GM12801 (cell line): ENCODE data around the gene ZNF496.

Experiments used
- TF ChIP-seq, protein P1 (sequence below): IDR thresholded peaks from one replicate; pipeline ENCODE4 v1.5.1; 2011; ENCODE audit warnings: control low read depth; ENCODE audit not compliant: insufficient read length; ENCODE audit errors: extremely low read depth

The ZNF496 gene

DNA sequence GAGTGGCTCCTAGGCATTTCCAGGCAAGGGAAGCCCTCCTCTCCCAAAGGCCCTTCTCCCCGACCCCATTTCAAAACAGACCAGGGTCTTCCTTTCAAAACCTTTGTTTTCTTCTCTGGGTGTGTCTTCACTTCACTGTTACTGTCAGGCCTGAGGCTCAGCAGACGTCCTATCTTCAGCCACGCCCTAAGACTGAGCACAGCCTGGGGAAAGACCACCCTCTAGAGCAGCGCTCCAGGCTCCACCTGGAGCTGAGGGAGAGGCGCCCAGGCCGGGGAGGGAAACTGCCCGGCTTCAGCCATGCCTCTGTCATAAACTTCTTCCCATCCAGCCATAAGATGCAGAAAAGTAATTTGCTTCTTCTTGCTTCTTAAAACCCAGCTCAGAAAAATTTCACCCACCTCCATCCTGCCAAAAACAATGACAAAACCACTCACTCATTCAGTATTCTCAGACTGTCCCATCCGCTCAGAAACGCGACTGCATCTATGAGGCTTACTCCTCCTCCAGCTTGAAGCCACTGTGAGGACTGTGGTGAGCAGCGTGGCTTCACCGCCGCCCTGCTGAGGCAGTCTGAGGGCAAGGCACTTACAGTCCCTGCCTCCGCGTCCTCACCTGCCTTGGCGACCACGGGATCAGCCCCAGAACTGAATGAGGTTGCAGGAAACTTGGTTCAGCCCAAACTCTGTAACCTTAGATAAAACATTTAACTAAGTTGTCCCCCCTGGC, 39.7 kb downstream of the ZNF496 start:
- TF ChIP-seq, protein P1, sequence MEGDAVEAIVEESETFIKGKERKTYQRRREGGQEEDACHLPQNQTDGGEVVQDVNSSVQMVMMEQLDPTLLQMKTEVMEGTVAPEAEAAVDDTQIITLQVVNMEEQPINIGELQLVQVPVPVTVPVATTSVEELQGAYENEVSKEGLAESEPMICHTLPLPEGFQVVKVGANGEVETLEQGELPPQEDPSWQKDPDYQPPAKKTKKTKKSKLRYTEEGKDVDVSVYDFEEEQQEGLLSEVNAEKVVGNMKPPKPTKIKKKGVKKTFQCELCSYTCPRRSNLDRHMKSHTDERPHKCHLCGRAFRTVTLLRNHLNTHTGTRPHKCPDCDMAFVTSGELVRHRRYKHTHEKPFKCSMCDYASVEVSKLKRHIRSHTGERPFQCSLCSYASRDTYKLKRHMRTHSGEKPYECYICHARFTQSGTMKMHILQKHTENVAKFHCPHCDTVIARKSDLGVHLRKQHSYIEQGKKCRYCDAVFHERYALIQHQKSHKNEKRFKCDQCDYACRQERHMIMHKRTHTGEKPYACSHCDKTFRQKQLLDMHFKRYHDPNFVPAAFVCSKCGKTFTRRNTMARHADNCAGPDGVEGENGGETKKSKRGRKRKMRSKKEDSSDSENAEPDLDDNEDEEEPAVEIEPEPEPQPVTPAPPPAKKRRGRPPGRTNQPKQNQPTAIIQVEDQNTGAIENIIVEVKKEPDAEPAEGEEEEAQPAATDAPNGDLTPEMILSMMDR = no peak

DNA sequence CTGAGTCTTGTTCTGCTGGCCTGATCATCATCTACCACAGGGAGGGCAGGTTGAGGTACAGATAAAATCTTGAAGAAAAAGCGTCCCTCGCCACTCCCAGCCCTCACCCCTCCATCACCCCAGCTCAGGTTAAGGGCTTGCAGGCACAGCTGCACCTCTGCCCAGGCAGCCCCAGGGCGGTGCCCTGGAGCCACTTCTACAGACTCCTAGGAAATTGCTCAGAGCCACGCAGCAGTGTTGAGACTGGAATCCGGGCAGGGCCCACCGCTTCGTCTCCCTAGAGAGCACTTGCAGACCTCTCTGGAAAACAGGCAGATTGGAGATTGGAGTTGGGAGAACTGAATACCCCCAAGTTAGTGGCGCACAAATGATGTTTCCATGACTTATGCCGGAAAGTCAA, 40.5 kb downstream of the ZNF496 start:
- TF ChIP-seq, protein P1 = no peak

DNA sequence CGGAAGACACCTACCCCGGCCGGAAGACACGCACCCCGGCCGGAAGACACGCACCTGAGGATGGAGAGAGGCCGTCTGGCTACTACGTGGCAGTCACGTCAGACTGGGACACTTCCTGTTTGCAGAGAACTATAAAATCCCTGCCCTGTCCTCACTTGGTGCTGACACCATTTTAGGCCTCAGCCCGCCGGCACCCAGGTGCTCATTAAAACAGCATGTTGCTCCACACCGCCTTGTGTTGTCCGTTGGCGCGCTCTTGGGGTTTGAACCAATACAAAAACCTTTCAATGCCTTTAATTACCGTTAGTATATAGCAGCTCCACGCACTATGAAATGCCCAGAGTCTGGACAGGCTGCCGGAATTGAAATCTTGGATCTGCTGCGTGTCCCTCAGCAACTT, 41.1 kb downstream of the ZNF496 start:
- TF ChIP-seq, protein P1 = no peak

DNA sequence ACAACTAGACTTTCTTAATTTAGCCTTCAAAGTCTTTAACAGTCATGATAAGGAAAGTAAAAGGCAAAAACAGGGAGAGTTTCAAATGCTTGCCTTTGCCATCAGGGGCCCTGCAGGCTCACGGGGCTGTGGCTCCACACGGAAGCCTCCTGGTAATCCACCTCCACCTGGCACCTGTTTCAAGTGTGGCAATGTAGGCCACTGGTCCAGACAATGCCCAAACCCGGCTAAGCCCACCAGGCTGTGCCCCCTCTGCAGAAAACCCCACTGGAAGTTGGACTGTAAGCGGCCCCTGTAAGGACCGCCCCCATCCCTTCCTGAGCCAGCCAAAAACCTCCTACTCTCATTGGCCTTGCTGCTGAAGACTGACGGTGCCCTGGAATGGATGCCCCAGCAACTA, 43.3 kb downstream of the ZNF496 start:
- TF ChIP-seq, protein P1 = no peak

DNA sequence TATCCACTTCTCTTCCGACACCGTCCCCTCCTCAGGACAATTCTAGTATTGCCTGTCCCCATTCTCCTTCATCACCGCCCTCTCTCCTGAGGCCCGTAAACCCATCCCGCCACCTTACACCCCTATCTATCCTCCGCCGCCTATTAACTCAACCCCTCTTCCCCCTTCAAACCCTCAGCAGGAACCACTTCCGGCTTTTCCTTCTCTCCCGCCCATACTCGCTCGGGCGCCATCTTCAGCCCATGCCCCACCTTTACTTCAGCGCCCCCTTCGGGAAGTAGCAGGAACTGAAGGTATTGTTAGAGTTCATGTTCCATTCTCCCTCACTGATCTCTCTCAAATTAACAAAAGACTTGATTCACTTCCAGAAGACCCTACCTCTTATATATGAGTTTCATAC, 44.2 kb downstream of the ZNF496 start:
- TF ChIP-seq, protein P1 = no peak

DNA sequence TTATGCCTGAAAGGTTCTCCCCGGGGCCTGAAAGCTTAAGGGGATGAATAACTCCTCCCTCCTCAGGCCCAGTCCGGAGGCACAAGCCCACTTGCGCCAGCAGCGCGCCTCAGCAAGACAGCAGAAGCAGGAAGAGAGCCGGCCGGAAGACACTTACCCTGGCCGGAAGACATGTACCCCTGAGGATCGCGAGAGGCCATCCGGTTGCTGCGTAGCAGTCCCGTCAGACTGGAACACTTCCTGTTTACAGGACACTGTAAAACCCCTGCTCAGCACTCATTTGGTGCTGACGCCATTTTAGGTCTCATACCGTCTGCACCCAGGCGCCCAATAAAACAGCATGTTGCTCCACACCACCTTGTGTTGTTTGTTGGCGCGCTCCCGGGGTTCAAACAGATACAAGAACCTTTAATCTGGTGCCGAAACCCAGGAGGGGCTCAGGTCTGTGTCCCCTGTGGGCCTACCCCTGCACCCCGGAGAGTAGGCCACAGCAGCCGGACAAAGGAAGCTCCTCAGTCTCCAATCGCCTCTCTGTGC, 45.5 kb downstream of the ZNF496 start:
- TF ChIP-seq, protein P1 = no peak

DNA sequence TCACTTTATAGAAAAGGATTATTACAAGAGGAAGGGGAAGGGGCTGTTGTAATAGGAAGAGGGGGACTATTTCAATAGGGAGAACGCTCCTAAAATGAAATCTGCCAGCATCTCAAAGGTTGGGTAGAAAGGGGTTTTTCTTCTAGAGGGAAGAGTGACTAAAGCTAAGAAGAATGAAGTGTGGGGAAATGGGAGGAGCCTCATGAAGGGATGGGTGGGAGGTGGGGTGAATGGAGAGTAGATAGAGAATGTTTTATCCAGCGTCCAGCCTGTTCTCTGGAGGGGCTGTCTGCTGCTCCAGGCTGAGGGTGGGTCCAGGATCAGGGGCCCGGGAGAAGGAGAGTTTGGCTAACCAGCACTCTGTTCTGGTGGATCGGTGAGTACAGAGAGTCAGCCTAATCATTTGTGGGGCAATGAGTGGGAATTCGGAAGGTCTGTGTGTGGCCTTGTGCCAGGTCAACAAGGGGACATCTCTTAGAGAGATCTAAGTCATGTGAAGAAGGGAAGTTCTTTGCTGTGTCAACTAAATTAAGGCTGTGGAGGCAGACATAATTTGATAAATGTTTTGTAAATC, 50.6 kb downstream of the ZNF496 start:
- TF ChIP-seq, protein P1 = no peak
